NCI-H2029 (cell line): ENCODE data around the gene BRF1.
"Not testable (repeated sequence)": the region's sequence is repeated elsewhere in the genome, so short reads cannot be mapped to it uniquely, and the experiment has no call there.

Experiments
- DNase-seq: peaks from one replicate; lab custom pipeline; 2025; lab: John Stamatoyannopoulos, UW

BRF1 gene

DNA sequence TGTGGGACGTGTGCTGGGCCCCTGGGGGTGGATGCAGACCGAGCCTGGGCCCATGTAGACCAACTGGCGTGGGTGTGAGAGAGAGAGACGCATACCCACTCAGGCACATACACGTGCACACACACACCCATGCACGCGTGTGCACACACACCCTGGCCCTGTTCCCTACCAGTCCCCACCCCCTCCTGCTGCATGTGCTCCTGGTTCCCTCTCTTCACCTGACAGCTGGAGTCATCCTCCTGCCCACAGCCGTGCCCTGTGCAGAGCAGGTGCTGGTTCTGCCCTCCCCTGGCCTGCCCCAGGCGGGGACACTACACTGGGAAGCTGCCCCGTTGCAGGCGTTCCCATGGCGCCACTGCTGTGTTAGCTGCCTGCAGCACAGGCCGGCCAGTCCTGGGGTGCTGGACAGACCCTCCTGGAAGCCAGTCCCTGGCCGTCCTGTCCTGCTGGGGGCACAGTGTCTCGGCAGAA, 32.3 kb upstream of the BRF1 start:
- no peak for DNase-seq

DNA sequence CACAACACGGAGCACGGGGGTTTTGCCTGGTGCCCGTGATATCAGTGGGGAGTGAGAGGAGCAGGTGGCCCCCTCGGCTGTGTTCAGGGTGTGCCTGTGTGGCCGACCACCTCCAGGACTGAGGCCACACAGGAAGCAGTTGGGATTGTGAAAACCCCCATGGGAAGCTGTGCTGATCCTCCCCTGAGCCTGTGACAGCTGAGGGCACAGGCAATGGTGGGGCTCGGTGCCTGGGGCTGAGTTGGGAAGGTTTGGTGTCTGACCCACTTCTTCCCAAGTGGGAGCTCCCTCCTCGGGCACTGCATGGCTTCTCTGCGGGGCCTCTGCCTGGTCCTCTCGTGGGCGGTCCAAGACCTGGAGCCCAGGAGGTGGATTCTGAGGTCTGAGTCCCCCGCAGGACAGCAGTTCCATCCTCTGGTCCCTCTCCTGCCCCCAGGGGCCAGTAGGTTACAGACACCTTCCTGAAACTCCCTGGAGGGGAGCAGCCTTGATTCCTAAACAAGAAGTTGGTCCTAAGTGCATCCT, 31.6 kb upstream of the BRF1 start:
- DNase-seq: no peak

DNA sequence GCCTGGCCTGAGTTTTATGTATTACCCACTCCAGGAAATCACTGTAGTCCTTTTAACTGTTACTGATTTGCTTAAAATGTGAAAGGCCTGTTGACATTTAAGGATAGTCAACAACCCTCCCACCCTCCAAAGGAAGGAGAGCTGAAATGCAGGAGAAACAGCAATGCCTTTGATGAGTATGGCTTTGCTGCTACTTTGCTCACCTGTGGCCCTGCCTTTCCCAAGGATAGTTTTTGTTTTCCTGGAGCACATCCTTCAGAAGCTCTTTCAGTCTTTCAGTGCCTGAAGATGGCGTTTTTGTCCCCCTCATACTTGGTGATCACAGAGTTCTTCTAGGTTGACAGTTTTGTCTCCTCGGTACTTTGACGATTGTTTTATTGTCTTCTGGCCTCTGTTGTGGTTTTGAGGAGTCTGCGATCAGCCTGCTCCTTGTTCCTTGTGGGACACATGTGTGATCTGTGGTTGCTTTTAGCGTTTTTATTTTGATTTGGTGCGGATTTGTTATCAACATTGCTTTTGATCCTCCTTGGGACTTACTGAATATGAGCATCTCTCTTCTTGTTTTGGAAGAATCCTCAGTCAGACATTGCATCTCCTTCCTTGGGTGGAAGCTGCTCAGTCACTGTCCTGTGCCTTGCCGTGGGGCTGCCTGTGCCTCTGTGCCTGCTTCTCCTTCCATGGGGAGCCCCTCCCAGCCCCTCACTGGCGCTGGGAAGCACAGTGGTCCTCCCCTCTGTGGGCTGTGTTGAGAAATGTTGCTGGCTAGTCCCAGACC, 31.0 kb upstream of the BRF1 start:
- no peak for DNase-seq

DNA sequence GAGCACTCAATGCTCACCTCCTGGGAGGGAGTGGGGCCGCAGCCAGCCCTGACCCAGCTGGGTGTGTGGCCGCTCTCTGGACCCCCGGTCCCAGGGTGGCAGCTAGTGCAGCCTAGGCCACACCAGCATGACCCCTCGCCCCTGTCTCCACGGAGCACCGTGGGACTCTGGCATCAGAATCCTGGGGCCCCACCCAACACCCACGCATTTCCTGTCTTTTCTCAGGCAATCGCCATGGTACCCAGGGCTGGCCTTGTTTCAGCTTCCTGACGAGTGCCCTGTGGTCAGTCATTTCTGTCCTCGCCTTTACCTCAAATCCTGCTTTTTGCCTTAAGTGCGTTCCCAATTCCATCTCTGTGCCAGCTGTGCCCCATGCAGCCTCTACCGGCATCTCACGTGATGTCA, 29.7 kb upstream of the BRF1 start:
- DNase-seq: no peak

DNA sequence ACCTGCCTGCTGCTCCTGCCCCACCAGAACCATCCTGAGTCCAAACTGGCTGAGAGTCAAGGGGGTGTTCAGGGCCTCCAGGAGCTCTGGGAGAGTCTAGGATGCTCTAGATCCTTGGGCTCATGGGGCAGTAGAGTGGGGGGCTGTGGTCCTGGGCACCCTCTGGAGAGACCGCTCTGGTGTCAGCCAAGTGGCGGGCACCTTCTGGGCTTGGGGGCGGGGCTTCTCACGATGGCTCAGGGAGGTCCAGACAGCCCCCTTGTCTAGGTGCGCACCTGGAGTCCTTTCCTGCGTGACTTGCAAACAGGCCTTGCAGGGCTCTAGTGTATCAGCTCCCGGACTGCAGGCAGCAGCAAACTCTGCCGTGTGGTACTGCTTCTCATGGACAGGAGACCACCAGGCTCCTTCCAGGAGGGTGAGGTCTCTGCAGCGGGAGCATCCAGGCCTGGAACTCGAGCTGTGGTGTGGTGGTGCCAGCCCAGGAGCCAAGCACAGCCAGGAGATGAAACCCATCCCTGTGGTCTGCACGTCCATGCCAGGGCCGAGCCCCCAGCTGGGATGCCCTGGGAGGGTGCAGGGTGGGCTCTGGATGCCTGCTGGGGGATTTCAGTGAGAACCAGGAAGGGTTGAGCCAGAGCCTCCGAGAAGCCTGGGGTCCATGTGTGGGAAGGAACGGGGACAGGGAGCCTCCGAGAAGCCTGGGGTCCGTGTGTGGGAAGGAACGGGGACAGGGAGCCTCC, 28.8 kb upstream of the BRF1 start:
- no peak for DNase-seq

DNA sequence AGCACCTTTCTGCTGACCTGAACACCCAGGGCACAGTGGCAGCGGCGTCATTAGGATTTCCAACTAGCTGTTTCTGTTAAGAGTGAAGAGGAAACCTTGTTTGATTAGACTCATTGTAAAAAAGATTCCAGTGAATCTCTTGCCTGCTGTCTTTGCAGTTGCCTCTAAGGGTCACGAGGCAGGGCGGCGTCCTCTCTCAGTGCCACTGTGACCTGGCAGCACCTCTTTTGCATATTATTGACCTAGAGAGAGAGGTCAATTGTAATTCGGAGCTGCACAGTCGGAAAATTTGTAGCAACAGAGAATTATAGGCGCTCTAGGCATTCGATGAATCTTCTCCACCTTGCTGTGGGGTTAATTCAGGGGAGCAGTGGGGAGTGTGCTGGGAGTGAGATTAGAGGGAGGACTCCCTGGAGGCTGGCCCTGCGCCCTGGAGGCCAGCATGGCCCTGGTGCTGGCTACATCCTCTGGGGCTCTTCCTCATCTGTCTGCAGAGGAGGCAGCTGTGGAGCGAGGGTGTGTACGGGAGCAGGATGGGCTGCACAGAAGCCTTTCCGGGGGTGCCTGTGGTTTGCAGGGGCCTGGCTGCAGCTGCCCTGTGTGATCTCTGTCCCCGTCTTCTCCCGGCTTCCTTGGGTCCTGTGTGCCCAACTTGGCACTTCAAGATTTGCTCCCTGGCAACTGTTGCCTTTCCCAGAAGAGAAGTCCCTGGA, 28.0 kb upstream of the BRF1 start:
- DNase-seq: no peak

DNA sequence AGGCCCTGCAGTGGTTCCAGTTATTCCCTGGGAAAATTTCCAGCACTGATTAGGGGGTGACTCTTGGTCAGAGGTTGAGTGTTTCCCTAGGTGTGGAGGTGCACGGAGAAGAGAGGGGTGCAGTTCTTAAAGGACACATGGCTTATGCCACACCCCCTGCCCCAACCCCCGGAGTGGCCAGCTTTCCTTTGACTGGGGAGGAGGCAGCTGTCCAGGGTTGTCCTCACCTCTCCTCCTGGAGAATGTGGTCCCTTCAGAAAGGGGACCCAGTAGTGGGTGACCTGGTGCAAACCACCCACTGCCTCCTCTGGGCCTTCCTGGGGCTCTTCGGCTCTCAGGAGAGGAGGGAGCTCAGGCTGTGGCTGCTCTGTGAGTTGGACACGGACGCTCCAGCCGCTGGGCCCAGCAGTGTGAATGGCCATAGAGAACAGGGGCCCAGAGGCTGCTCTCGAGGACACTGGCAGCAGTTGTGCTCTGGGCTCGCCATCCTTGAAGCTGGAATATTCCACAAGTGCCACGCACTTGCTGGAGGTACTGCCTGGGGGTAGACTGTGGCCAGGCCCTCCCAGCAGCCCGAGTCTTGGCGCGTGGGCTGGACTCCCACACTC, 27.4 kb upstream of the BRF1 start:
- DNase-seq: no peak

DNA sequence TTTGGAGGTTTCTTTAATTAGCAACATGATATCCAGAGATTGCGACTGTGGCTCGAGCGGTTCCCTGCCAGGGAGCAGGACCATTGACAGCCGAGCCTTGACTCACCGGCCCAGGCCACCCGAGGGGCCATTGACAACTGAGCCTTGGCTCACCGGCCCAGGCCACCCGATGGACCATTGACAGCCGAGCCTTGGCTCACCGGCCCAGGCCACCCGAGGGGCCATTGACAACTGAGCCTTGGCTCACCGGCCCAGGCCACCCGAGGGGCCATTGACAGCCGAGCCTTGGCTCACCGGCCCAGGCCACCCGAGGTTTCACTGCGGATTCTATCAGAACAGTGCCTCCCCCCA, 26.9 kb upstream of the BRF1 start:
- not testable (repeated sequence) for DNase-seq

DNA sequence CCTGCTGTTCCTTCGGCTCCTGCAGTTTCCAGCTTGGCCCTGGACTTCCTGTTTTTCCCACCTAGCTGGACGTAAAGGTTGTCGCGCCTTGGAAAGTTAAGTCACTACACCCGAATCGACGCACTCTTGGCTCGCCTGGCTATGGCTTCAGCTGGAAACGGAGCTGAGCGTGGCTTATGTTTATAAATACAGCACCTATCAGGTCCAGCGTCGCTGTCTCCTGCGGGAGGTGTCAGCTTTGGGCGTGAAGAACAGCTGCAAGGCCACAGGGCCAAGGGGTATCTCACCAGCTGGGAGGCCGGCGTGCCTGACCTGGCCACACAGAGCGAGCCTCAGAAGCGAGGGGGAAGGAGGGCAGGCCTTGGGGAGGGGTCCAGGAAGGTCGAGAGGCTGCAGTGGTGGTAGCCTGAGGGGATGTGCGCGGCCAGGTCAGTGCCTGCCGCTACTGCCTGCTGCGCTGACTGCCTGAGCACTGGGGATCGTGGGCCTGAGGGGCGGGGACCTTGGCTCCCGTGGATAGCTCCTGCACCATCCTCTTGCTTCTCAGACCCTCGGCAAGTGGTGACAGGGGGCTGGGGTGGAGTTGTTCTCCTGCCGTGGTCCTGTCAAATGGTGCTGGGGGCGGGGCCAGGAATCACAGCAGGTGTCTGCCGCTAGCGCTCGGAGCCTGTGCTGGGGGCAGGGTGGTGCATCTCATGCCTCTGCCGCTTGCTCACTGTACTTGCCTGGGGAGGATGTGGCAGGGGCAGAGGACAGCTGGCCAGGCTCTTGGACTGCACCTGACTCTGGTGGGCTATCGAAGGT, 26.3 kb upstream of the BRF1 start:
- DNase-seq: no peak

DNA sequence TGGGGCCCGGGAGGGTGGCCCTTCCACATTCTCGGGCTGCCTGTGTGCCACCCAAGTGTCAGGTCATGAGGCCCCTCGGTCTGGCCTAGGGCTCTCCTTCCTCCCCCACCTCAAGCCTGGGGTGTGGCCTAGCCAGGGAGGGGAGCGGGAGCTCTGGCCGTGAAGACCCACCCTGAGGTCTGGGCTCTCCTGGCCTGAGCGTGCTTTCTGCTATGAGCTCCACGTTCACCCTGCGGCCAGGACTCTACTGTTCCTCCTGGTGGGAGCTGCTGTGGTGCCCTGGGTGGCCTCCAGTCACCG, 25.7 kb upstream of the BRF1 start:
- no peak for DNase-seq

DNA sequence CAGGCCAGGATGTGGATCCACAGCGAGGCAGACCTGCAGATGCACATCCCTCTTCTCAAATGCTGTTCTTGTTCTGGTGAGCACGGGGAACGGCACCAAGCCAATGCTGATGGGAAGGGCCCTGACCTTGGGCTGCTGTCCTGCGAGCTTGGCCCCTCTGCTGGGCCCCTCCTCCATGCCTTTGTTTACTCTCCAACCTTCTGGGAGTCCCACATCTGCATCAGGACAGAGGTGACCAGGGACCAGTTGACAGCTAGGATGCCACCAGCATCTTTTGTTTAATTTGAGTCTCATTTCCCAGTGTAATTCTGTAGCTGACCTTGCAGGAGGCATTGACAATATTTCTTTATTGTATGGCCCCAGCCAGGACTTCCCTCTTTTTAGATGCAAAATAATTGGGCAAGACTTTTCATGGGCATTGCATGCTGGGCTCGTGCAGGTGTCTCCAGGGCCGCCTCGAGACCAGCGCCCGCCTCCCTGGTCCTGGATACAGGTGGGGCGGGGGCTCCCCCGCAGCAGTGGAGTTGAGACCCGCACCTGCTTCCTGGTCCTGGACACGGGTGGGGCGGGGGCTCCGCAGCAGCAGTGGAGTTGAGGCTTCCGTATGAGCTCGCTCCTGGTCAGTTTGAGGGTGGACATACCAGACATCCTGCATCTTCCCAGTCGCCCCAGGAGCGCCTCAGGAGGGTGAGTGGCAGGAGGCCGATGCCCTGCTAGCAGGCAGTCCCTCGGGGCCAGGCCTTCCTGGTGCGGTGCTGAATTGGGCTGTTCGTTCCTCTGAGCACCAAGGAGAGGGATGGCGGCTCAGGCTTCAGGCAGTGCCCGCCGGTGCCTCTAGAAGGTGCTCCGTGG, 25.1 kb upstream of the BRF1 start:
- DNase-seq: no peak

DNA sequence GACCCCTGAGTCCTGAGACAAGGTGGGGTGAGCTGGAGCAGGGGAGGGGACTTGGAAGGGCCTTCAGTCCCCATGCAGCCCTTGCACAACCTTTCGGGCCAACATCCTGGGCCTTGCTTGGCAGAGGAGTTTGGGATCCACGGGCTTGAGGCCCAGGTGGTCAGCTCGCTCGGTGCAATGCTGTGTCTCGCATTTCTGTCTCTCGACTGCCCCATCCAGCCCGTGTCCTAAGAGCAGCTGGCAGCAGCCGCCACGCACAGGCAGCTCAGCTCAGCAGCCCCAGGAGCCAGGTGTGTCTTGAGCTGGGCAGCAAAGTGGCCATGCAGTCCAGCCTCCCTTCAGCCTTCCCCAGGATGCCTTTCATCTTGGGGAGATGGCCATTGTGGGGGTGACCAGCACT, 24.5 kb upstream of the BRF1 start:
- no peak for DNase-seq

DNA sequence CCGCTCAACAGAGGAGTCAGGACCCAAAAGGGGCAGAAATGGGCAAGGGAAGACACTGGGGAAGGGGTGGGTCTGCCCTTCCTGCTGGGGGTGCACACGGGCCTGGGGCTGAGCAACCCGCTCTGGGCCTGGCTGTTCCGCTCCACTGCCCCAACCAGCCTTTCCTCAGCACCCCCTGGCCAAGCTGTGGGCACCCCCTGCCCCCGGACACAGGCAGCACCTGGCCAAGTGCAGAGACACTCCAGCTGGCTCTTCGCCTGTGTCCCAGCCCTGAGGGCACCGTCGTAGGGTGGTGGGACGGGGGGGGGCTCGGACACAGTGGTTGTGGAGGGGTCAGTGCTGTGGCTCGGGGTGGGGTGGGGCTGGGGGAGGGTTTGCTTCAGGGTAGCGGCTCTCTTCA, 24.1 kb upstream of the BRF1 start:
- no peak for DNase-seq

DNA sequence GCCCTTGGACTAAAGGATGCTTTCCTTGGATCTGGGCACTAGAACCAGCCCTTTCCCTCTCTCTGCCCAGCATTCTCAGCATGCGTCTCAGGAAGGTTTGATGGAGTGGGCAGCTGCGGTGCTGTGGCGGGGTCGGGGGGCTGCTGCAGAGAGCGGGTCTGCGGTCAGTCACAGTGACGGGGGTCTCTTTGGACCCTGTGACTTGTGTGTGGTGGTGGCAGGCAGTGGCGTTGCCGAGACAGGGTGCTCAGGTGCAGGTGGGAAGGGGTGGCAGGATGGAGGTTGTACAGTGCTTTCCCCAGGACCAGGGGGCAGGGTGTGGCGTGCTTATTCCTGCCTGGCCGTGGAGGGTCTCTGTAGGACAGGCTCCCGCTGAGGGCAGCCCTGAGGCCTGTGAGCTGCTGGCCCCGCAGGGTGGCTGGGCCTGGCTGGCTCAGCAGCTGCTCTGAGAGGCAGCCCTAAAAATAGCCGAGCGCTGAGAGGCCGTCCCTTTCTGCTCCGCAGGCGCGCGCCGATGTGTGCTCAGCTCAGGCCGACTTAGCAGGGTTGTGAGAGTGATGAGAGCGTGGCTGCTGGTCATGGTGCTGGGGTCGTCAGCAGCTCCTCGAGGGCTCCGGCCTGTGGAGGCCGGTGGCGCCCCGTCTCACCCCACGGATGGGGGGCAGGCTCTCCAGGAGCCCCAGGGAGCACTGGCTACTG, 23.4 kb upstream of the BRF1 start:
- DNase-seq: no peak

DNA sequence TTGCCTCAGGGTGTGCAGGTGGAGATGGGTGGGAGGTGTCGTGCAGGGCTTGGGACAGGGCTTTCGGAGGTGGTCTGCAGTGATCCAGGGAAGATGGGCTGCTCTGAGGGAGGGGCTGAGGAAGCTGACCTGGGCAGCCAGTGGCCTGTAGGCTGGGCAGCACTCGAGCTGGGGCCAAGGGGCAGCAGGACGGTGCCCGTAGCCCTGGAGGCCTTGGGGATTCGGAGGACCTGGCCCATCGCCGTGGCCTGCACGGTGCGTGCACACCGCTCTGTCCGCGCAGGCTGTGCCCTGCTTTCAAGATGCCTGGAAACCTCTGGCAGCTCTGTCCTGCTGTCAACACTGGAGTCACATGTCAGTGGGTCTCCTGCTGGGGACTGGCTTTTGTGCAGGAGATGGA, 22.9 kb upstream of the BRF1 start:
- DNase-seq: no peak

DNA sequence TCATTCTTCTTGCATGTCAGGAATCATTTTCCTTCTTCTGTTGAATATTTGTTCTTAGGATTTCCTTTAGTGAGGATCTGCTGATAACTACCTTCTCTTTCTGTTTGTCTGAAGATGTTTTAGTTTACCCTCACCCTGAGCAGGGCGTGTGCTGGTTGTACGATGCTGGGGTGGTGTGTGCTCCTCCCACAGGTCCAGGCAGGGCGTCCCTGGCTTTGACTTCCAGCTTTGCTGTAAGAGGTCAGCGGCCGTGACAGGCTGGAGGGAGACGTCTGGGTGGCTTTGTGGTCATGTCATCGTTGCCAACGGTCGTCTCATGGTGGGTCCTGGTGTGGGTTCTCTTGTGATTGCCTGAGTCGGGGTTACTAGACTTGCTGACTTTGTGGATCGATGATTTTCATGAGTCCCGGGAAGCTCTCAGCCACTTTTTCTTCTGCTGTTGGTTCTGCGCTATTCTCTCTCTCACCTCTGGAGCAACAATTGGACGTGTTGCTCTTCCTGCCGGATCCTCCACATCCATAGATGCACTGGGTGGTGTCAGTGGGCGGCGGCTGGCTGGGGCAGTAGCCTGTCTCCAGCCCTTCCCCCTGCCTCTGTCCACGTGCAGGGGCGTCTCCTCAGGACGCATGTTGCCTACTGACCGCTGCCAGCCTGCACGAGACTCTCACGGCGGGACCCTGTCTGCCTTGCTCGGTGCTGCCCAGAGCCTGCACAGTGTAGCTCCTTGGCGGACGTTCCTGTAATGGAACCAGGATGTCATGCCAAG, 22.2 kb upstream of the BRF1 start:
- no peak for DNase-seq

DNA sequence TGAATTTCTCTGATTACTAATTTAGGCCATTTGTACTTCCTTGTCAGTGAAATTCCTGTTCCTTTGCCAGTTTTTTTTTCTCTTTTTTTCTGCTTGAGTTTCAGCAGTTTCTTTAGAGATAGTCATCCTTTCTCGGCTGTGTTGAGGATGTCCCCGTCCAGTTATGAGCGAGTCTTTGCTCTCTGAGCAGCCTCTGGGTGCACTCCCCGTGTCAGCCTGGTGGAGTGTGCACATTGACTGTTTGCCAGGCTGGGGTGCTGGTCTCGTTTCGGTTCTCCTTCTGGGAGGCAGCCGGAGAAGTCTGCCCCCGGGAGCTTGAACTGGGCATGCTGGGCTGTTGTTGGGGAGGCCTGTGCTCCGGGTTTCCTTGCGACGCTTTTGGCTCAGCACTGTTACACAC, 16.7 kb upstream of the BRF1 start:
- DNase-seq: no peak

DNA sequence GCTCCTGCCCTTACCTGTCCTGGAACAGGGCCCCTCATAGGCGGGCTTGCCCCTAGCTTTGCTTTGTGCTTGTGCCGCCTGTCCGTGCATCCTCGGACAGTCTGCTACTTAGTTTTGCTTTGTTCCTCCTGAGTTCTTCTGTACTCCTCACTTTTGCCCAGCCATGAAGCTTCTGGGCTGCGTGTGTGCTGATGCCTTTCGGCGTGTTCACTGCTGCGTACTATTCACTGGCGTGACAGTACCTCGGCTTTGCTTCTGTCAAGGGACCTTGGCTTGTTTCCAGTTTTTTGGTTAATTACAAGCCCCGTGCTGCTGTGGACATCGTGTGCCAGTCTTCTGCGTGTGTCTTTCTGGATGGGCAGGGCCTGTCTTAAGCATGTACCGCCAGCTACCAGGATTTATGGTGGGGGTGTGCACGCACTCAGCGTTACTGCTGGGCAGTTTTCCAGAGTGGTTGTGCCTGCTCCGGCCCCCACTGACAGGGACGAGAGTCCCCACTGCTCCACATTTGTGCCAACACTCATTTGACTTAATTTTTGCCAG, 16.2 kb upstream of the BRF1 start:
- no peak for DNase-seq

DNA sequence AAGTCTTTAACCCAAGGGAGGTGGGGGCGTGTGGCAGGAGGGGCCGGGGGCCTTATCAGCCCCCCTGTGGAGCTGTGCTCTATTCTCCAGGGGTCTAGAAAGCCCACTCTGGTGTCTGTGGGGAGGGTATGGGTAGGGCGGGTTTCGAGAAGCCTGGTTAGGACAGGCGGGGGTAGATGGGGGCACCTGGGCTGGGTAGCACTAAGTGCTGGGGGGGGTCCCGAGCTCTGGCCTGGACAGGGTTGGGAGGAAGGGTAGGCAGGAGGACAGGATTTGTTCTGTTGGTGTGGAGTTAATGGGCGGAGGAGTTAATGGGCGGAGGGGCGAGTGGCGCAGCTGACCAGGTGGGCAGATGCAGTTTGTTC, 15.8 kb upstream of the BRF1 start:
- no peak for DNase-seq
